ENCODE measurements around the gene FHIP2A. TPM values are rescaled to one million over a fixed set of nuclear protein-coding genes. Genes with fewer than 3 reads are reported as not detected.
"Not testable (repeated sequence)": the region's sequence is repeated elsewhere in the genome, so short reads cannot be mapped to it uniquely, and the experiment has no call there.

The FHIP2A gene
- 19.6 TPM for total RNA-seq

GRCh38 chr10:114821293-114821914, at the start of gene FHIP2A:
Gene FHIP2A (plus strand): TSS chr10:114821780. CDS start chr10:114822079, 299 bp downstream.
- peaks cover 3 to 17% of the 10 kb centered on the region in 2 donors for H3K4me1 ChIP-seq
- peak within 1 kb of the TSS; percentile 99 for H3K4me3 ChIP-seq
- no peaks in the 10 kb centered on the region for H3K27me3 ChIP-seq
- TF ChIP-seq CTCF (IDR thresholded peaks at IDR 0.05) = peak; percentile 14 to 88 (median 35)
- DNase-seq (ENCODE audit: low spot score in 2 of 2) = peak; percentile 43 to 87
- no peaks in the 10 kb centered on the region for H3K36me3 ChIP-seq
- H3K27ac ChIP-seq = peak within 1 kb of the TSS; percentile 94 to 100
- intact Hi-C loops (cut with DNase I) = loop anchor here (5.0 kb wide), 4 partner anchors 54 to 271 kb away; partner anchors contain the start of genes ATRNL1 and TRUB1
- H3K9me3 ChIP-seq = no peaks in the 10 kb centered on the region

GRCh38 chr10:114772496-114773196, 48.9 kb upstream of the FHIP2A start:
- no peak for DNase-seq (ENCODE audit: low spot score in 2 of 2)
- Histone ChIP-seq H3K4me1 (peaks cover 3% of the 10 kb centered on the region in 2 donors), H3K27me3 (no peaks in the 10 kb centered on the region), H3K36me3 (no peaks in the 10 kb centered on the region), H3K4me3 (no peak overlapping the region), H3K9me3 (no peaks in the 10 kb centered on the region), H3K27ac (no peak overlapping the region)
- intact Hi-C loops (cut with DNase I) = no loop called here
- no peak for TF ChIP-seq CTCF (IDR thresholded peaks at IDR 0.05)

- Histone ChIP-seq H3K36me3 (no peaks in the 10 kb centered on the region), H3K4me3 (no peak overlapping the region), H3K4me1 (peaks cover 0 to 3% of the 10 kb centered on the region in 2 donors), H3K9me3 (no peaks in the 10 kb centered on the region), H3K27ac (no peak overlapping the region), H3K27me3 (no peaks in the 10 kb centered on the region)
- intact Hi-C loops (cut with DNase I) = no loop called here
- DNase-seq (ENCODE audit: low spot score in 2 of 2) = no peak
- no peak for TF ChIP-seq CTCF (IDR thresholded peaks at IDR 0.05)
Measured at GRCh38 chr10:114773197-114773532, 48.4 kb upstream of the FHIP2A start.

- H3K36me3 ChIP-seq; H3K4me3 ChIP-seq; DNase-seq (ENCODE audit: low spot score in 2 of 2); H3K27ac ChIP-seq; H3K9me3 ChIP-seq; H3K4me1 ChIP-seq; H3K27me3 ChIP-seq: not testable (repeated sequence)
- intact Hi-C loops (cut with DNase I) = loop anchor here (5.0 kb wide), 1 partner anchor 68 kb away; no protein-coding TSS in a partner anchor
Measured at GRCh38 chr10:114775082-114775481, 46.5 kb upstream of the FHIP2A start.

GRCh38 chr10:114777415-114777814, 44.2 kb upstream of the FHIP2A start:
- H3K27ac ChIP-seq = no peak overlapping the region
- intact Hi-C loops (cut with DNase I) = loop anchor here (5.0 kb wide), 1 partner anchor 70 kb away; no protein-coding TSS in a partner anchor
- TF ChIP-seq CTCF (IDR thresholded peaks at IDR 0.05) = no peak
- H3K9me3 ChIP-seq = no peaks in the 10 kb centered on the region
- no peaks in the 10 kb centered on the region for H3K27me3 ChIP-seq
- H3K4me3 ChIP-seq = no peak overlapping the region
- H3K4me1 ChIP-seq = peaks cover 0 to 4% of the 10 kb centered on the region in 2 donors
- no peak for DNase-seq (ENCODE audit: low spot score in 2 of 2)
- no peaks in the 10 kb centered on the region for H3K36me3 ChIP-seq
